Measurements from ENCODE around the gene FAM237B. TPM values are rescaled to one million over a fixed set of nuclear protein-coding genes. Genes with fewer than 3 reads are reported as not detected.

Gene FAM237B
- total RNA-seq, 6 experiments from 2014 or later, result not detected

DNA sequence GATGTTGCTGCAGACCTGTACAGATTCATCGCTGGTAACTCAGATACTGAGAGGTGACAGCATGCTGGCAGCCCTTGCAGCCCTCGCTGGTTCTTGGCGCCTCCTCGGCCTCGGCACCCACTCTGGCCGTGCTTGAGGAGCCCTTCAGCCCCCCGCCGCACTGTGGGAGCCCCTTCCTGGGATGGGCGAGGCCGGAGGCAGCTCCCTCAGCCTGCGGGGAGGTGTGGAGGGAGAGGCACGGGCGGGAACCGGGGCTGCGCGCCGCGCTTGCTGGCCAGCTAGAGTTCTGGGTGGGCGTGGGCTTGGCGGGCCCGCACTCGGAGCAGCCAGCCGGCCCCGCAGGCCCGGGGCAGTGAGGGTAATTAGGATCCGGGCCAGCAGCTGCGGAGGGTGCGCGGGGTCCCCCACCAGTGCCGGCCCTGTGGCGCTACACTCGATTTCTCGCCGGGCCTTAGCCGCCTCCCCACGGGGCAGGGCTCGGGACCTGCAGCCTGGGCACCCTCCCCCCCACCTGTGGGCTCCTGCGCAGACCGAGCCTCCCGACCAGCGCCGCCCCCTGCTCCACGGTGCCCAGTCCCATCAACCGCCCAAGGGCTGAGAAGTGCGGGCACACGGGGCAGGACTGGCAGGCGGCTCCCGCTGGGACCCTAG, 13.2 kb upstream of the FAM237B start:
- DNase-seq, result no peak
- TF ChIP-seq POLR2A (IDR thresholded peaks at IDR 0.05), result no peak
- no peak for TF ChIP-seq CTCF (IDR thresholded peaks at IDR 0.05)
- no peaks in the 10 kb centered on the region for H3K9me3 ChIP-seq
- no peak overlapping the region for H3K27ac ChIP-seq
- no peaks in the 10 kb centered on the region for H3K27me3 ChIP-seq
- WGBS (ENCODE audit: insufficient coverage, low coverage, low lambda C conversion rate, missing lambda C conversion rate), result 100% methylated on average over 3 of the region's 48 CpGs
- H3K36me3 ChIP-seq, result no peaks in the 10 kb centered on the region
- no peaks in the 10 kb centered on the region for H3K4me1 ChIP-seq
- intact Hi-C loops (cut with DNase I), result loop anchor here in 1 of 2 donors (10.0 kb wide), 1 partner anchor 80 kb away; no protein-coding TSS in a partner anchor
- no peak overlapping the region for H3K4me3 ChIP-seq
- ATAC-seq, result no peak

GRCh38 chr7:90326500-90326899, 5.4 kb upstream of the FAM237B start:
- 0% methylated on average over 1 of the region's 1 CpG for WGBS (ENCODE audit: insufficient coverage, low coverage, low lambda C conversion rate, missing lambda C conversion rate)
- no peak for TF ChIP-seq POLR2A (IDR thresholded peaks at IDR 0.05)
- intact Hi-C loops (cut with DNase I), result no loop called here
- H3K4me1 ChIP-seq, result no peaks in the 10 kb centered on the region
- no peaks in the 10 kb centered on the region for H3K27me3 ChIP-seq
- no peak overlapping the region for H3K27ac ChIP-seq
- DNase-seq (no peak), ATAC-seq (no peak)
- H3K9me3 ChIP-seq, result no peaks in the 10 kb centered on the region
- H3K4me3 ChIP-seq, result no peak overlapping the region
- H3K36me3 ChIP-seq, result no peaks in the 10 kb centered on the region

DNA sequence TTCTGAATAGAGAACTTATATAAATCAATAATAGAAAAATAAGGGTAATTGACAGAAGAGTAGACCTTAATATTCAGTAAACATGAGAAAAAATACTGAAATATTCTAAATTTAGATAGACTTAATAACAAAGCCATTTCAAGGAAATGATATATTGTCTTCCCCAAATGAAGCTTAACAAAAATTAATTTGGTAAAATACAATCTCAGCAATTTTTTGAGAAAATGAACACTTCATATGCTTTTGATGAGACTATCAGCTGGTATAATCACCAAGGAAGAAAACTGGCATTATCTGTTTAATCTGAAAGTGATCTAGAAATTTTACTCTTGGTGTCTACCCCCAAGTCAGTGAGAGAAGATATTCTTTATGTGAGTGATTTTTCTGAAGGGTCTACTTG, 1.7 kb upstream of the FAM237B start:
- DNase-seq (no peak), ATAC-seq (no peak)
- TF ChIP-seq CTCF (IDR thresholded peaks at IDR 0.05) (no peak), POLR2A (IDR thresholded peaks at IDR 0.05) (no peak)
- Histone ChIP-seq H3K4me1 (peaks cover 0 to 8% (median 0%) of the 10 kb centered on the region in 4 donors), H3K4me3 (no peak overlapping the region), H3K9me3 (no peaks in the 10 kb centered on the region), H3K27me3 (peaks cover 0 to 17% of the 10 kb centered on the region in 2 donors), H3K27ac (no peak overlapping the region), H3K36me3 (no peaks in the 10 kb centered on the region)
- intact Hi-C loops (cut with DNase I), result no loop called here

GRCh38 chr7:90320418-90320800, 695 bp downstream of the FAM237B start:
- DNase-seq (no peak), ATAC-seq (no peak)
- Histone ChIP-seq H3K36me3 (no peaks in the 10 kb centered on the region), H3K27ac (no peak overlapping the region), H3K9me3 (no peaks in the 10 kb centered on the region), H3K27me3 (peaks cover 0 to 17% of the 10 kb centered on the region in 2 donors), H3K4me3 (no peak overlapping the region), H3K4me1 (peaks cover 0 to 8% (median 0%) of the 10 kb centered on the region in 4 donors)
- WGBS (ENCODE audit: insufficient coverage, low coverage, low lambda C conversion rate, missing lambda C conversion rate), result 32% methylated on average over 7 of the region's 7 CpGs
- intact Hi-C loops (cut with DNase I), result no loop called here
- TF ChIP-seq CTCF (IDR thresholded peaks at IDR 0.05) (no peak), POLR2A (IDR thresholded peaks at IDR 0.05) (no peak)

- DNase-seq, result no peak
- no peak for ATAC-seq
- Histone ChIP-seq H3K27ac (no peak overlapping the region), H3K36me3 (no peaks in the 10 kb centered on the region), H3K4me3 (no peak overlapping the region), H3K4me1 (peaks cover 0 to 8% (median 0%) of the 10 kb centered on the region in 4 donors), H3K9me3 (no peaks in the 10 kb centered on the region), H3K27me3 (peaks cover 0 to 17% of the 10 kb centered on the region in 2 donors)
- intact Hi-C loops (cut with DNase I), result no loop called here
- 79% methylated on average over 7 of the region's 7 CpGs for WGBS (ENCODE audit: insufficient coverage, low coverage, low lambda C conversion rate, missing lambda C conversion rate)
- TF ChIP-seq POLR2A (IDR thresholded peaks at IDR 0.05) (no peak), CTCF (IDR thresholded peaks at IDR 0.05) (no peak)
These were observed 1.1 kb downstream of the FAM237B start for GRCh38 chr7:90320014-90320413.
